GM12865 (cell line): ENCODE data around the gene KRT20.

Experiments
- DNase-seq: peaks from one replicate; pipeline ENCODE4 v3.0.0; 2010; ENCODE audit warnings: low read depth
- H3K4me3 ChIP-seq: 2 replicates; pipeline ENCODE4 v1.5.1; 2011; ENCODE audit warnings: mild to moderate bottlenecking, low read depth, low read length, control low read depth
- TF ChIP-seq, protein P1 (sequence below): IDR thresholded peaks from 2 replicates; pipeline ENCODE4 v1.5.1; 2011; ENCODE audit warnings: low read length, control low read depth, low read depth, inconsistent platforms; ENCODE audit not compliant: insufficient read depth; ENCODE audit errors: missing control alignments

The KRT20 gene

DNA sequence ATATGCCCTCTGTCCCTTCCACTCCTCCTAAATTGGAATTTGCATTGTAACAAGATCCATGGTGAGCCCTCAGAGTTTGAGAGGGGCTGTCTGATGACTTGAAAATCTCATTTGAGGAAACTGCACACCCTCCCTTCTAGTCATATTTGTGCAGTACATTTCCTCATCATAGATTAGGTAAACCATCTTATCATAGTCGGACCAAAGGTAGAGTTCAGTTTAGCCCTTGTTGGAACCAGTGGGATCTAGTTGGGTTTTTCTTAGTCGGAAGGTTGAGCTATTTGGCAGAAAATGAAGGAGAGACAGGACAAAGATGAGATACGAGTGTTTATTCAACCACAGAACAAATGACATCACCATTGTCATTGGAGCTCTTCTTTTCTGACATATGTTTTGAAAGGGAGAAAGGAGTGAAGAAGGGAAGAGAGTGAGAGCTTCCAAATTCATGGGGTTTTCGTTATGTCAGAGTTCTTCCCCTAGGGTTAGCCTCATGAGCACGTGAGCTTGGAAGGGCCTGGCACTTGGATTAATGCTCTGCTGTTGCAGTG is 15.8 kb upstream of the KRT20 start:
- TF ChIP-seq, protein P1, sequence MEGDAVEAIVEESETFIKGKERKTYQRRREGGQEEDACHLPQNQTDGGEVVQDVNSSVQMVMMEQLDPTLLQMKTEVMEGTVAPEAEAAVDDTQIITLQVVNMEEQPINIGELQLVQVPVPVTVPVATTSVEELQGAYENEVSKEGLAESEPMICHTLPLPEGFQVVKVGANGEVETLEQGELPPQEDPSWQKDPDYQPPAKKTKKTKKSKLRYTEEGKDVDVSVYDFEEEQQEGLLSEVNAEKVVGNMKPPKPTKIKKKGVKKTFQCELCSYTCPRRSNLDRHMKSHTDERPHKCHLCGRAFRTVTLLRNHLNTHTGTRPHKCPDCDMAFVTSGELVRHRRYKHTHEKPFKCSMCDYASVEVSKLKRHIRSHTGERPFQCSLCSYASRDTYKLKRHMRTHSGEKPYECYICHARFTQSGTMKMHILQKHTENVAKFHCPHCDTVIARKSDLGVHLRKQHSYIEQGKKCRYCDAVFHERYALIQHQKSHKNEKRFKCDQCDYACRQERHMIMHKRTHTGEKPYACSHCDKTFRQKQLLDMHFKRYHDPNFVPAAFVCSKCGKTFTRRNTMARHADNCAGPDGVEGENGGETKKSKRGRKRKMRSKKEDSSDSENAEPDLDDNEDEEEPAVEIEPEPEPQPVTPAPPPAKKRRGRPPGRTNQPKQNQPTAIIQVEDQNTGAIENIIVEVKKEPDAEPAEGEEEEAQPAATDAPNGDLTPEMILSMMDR = no peak
- DNase-seq = no peak
- no peak overlapping the region for H3K4me3 ChIP-seq

DNA sequence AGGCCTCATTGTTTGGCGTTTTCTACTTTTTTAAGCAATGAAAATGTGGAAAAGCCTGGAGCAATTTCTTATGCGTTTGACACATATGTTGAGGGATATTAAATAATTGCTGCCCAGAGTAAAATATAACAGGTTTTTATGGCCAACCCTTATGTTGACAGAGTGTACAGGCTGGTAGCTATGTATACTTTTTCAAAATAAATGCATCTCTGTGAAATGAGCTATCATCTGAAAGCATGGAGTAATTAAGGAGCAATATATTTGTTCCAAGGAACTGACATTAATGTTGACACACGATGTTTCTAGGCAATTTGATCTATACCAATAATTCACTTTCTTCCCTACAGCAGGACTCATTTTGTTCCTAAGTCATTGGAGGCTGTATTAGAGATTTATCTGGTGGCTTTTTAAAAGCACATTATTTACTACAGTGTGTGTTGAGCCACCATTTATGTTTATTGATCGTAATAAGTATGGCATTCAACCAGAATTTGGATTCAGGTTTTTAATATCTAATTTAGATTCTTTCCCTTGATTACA is 11.9 kb upstream of the KRT20 start:
- H3K4me3 ChIP-seq = no peak overlapping the region
- DNase-seq = no peak
- TF ChIP-seq, protein P1 = no peak

DNA sequence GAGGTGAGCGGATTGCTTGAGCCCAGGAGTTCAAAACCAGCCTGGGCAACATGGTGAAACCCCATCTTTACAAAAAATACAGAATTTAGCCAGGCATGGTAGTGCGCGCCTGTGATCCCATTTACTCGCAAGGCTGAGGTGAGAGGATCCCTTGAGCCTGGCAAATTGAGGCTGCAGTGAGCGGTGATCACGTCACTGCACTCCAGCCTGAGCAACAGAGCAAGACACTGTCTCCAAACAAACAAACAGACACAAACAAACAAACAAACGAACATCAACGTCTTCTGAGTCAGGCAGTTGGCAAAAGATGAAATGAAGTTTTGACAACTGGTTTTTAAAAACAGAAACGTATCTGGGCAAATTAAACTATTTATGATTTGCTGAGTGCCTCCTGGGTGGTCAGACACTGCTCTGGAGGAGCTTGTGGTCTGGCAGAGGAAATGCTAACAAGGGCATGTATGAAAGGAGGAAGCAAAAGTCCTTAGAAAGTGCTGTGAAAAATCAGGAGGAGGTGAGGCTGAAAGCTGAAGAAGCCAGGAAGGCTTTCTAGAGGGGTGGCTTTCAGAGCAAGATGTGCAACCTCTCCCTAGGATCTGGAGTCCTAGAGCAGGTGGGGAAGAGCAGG is 10.2 kb upstream of the KRT20 start:
- TF ChIP-seq, protein P1 = no peak
- DNase-seq = no peak
- H3K4me3 ChIP-seq = no peak overlapping the region

DNA sequence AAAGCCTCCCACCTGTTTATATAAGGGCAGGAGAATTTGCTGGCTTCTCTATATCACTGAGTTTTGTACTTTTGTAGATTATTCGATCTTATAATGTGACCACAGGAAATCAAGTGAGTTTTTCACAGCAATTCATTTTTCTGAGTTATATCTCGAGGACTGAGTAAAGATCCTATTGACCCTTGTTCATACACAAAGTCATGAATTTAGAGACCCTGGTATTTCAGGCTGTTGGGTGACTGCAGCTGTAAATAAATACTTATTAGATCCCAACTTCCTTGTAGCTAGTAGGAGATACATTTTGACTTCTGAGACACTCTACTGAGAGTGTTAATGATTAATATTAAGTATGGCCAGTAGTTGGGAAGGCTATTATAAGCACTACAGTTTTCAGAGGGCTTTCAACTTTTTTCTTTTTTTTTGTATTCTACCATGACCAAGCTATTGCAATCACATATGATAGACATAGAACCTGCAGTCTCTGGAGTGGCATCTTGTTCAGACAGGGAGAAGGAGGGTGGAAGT is 3.2 kb upstream of the KRT20 start:
- TF ChIP-seq, protein P1 = no peak
- no peak overlapping the region for H3K4me3 ChIP-seq
- DNase-seq = no peak

DNA sequence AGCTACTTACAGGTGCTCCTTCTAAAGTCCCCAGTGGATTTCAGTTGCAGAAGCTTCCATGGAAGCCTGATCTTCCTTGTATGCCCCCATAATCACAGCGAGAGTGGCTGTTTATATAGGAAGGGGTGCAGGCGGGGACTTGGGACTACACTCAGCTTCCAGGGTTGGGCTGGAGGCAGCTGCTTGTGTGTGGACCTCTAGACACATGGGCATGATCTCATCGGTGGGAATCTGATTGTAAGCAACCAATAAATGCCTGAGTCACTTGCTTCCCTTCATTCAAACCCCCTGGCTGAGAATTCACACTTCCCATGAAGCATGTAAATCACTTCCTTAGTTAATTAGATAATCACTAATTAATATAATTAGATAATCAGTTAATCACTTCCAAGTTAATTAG is 1.0 kb upstream of the KRT20 start:
- H3K4me3 ChIP-seq = no peak overlapping the region
- no peak for DNase-seq
- TF ChIP-seq, protein P1 = no peak

DNA sequence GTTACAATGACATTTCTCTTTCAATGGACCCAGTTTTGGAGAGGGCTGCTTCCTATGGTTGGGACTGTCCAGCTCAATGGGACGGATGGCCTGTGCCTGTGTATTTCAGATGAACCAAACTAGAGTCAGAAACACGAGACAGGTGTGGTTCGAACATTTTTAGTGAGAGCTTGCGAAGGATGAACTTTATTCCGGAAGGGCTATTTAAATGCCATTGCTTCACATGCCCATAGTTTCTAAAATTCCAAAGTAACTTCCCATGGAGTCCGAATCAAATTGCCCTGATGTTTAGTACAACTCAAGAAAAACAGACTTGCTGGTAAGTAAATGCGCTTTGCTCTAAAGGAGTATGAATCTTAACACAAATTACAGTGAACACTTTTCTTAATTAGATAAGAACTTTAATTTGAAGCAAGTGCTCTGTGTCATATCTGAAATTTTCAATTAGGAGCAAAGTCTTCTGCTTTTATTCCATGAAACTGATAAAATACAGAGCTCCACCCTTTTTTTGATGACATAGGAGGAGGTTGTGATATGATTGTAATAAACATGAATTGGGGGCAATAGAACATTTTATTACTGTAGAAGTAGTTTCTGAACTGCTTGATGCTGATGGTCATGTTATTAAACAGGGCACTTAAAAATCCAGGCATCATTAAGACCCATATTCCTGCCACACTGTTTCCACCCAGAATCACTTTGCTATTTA is 1.3 kb downstream of the KRT20 start:
- H3K4me3 ChIP-seq = no peak overlapping the region
- TF ChIP-seq, protein P1 = no peak
- DNase-seq = no peak
